Breast epithelium (tissue), 4 donors: ENCODE data around the gene CNPY4. TPM values are rescaled to one million over a fixed set of nuclear protein-coding genes. Genes with fewer than 3 reads are reported as not detected.
A peak's percentile ranks its signal among the peaks of the same experiment; 100 is the strongest.

ENCODE experiments used
- DNase-seq, 2 donors: peaks; one replicate each; pipeline ENCODE4 v3.0.0-alpha.2; 2019; ENCODE audit warnings: low spot score in 2 of 2
- H3K27ac ChIP-seq, 2 donors: fragments of 200-600 bp; sonication (generic) in 1 of 2; one replicate each; pipeline ENCODE4 v1.5.1; 2016 to 2019; ENCODE audit warnings: mild to moderate bottlenecking in 1 of 2
- H3K27me3 ChIP-seq, 2 donors: fragments of 200-600 bp; sonication (generic) in 1 of 2; one replicate each; pipeline versions ENCODE4 v1.5.1 to v1.6.0; 2017 to 2019; ENCODE audit warnings: control low read depth in 1 of 2, mild to moderate bottlenecking in 1 of 2
- H3K36me3 ChIP-seq: fragments of 200-600 bp; one replicate; pipeline ENCODE4 v1.5.1; 2019
- H3K4me1 ChIP-seq, 2 donors: fragments of 200-600 bp; sonication (generic); one replicate each; pipeline ENCODE4 v1.5.1; 2016 to 2019; ENCODE audit warnings: control low read depth in 1 of 2
- H3K4me3 ChIP-seq, 3 donors: fragments of 200-600 bp; sonication (generic); 1 replicate in 2 of 3; 2 replicates in 1 of 3; pipeline ENCODE4 v1.5.1; 2016 to 2019; ENCODE audit warnings: mild to moderate bottlenecking in 3 of 3, moderate library complexity in 2 of 3
- H3K9me3 ChIP-seq, 2 donors: fragments of 200-600 bp; sonication (generic) in 1 of 2; one replicate each; pipeline ENCODE4 v1.5.1; 2016 to 2019; ENCODE audit warnings: control low read depth in 1 of 2
- CTCF ChIP-seq, 3 donors: fragments of 450-650 bp; IDR thresholded peaks; one replicate each; pipeline ENCODE4 v1.5.1; 2016 to 2017; ENCODE audit warnings: antibody characterized with exemption in 3 of 3, mild to moderate bottlenecking in 3 of 3, moderate library complexity in 3 of 3
- POLR2A ChIP-seq: fragments of 450-650 bp; IDR thresholded peaks from one replicate; pipeline ENCODE4 v1.6.1; 2016; ENCODE audit warnings: antibody characterized with exemption, mild to moderate bottlenecking, moderate library complexity
- POLR2AphosphoS5 ChIP-seq, 3 donors: sonication (generic); formaldehyde crosslinking; IDR thresholded peaks; one replicate each; pipeline ENCODE4 v1.6.1; 2017; ENCODE audit warnings: antibody characterized with exemption in 3 of 3
- intact Hi-C: fragments of 100-400 bp; cut with DNase I; formaldehyde crosslinking; loops from one replicate; pipeline ENCODE4 v1.15.1; 2023; ENCODE audit warnings: low total_unique reads
- total RNA-seq, 3 donors: library from RNA; depleted of rRNA; stranded (reverse); fragments of >200 nt; gene quantifications; one replicate each; pipeline ENCODE4 v1.1.0, GENCODE V29; 2016

Gene CNPY4
- total RNA-seq, 3 donors from 2014 or later: 7.2 to 11.8 (median 11.3) TPM

GRCh38 chr7:100169147-100169850, 49.9 kb downstream of the CNPY4 start:
- intact Hi-C loops: loop anchor here (5.0 kb wide), 1 partner anchor 417 kb away; no protein-coding TSS in a partner anchor
- DNase-seq: no peak
- Histone ChIP-seq H3K9me3 (no peaks in the 10 kb centered on the region), H3K27me3 (no peaks in the 10 kb centered on the region), H3K4me3 (peak overlapping the region in 1 of 3 donors; percentile 65), H3K4me1 (no peaks in the 10 kb centered on the region), H3K36me3 (no peaks in the 10 kb centered on the region), H3K27ac (peak overlapping the region; percentile 45 to 56)
- no peak for TF ChIP-seq POLR2A
- TF ChIP-seq POLR2AphosphoS5 (IDR thresholded peaks at IDR 0.05): no peak
- TF ChIP-seq CTCF (IDR thresholded peaks at IDR 0.05): no peak

GRCh38 chr7:100170101-100170897, 50.9 kb downstream of the CNPY4 start:
- Histone ChIP-seq H3K36me3 (no peaks in the 10 kb centered on the region), H3K4me3 (no peak overlapping the region), H3K4me1 (no peaks in the 10 kb centered on the region), H3K27me3 (no peaks in the 10 kb centered on the region), H3K9me3 (no peaks in the 10 kb centered on the region), H3K27ac (no peak overlapping the region)
- TF ChIP-seq POLR2A: no peak
- no peak for TF ChIP-seq CTCF (IDR thresholded peaks at IDR 0.05)
- TF ChIP-seq POLR2AphosphoS5 (IDR thresholded peaks at IDR 0.05): no peak
- no peak for DNase-seq
- intact Hi-C loops: no loop called here

- Histone ChIP-seq H3K27me3 (no peaks in the 10 kb centered on the region), H3K4me3 (peak overlapping the region; percentile 14 to 70 (median 60)), H3K27ac (no peak overlapping the region), H3K36me3 (no peaks in the 10 kb centered on the region), H3K4me1 (no peaks in the 10 kb centered on the region), H3K9me3 (no peaks in the 10 kb centered on the region)
- DNase-seq: no peak
- TF ChIP-seq POLR2AphosphoS5 (IDR thresholded peaks at IDR 0.05) (no peak), CTCF (IDR thresholded peaks at IDR 0.05) (no peak), POLR2A (no peak)
- intact Hi-C loops: no loop called here
Measured at GRCh38 chr7:100171087-100171681, 51.8 kb downstream of the CNPY4 start.

- DNase-seq: no peak
- Histone ChIP-seq H3K36me3 (no peaks in the 10 kb centered on the region), H3K4me1 (no peaks in the 10 kb centered on the region), H3K27ac (no peak overlapping the region), H3K27me3 (no peaks in the 10 kb centered on the region), H3K9me3 (no peaks in the 10 kb centered on the region), H3K4me3 (peak overlapping the region; percentile 14 to 70 (median 60))
- TF ChIP-seq CTCF (IDR thresholded peaks at IDR 0.05) (no peak), POLR2AphosphoS5 (IDR thresholded peaks at IDR 0.05) (no peak), POLR2A (no peak)
- intact Hi-C loops: no loop called here
Measured at GRCh38 chr7:100171840-100172239, 52.4 kb downstream of the CNPY4 start.
